Neural cell (in vitro differentiated cells): ENCODE data around the gene TMEM121B. TPM values are rescaled to one million over a fixed set of nuclear protein-coding genes. Genes with fewer than 3 reads are reported as not detected.

Experiments used
- H2AFZ ChIP-seq: fragments of 200-600, 300-800 bp; sonication (generic), shearing (Covaris generic); 2 replicates; pipeline ENCODE4 v1.6.0; 2014; ENCODE audit warnings: low read depth, mild to moderate bottlenecking, antibody characterized with exemption, low read length, moderate library complexity
- H3F3A ChIP-seq: fragments of 200-600 bp; shearing (Covaris generic); 2 replicates; pipeline ENCODE4 v1.6.1; 2016; ENCODE audit warnings: mild to moderate bottlenecking, moderate library complexity, mixed read lengths, antibody characterized with exemption, low read length; ENCODE audit not compliant: insufficient read depth, poor library complexity, severe bottlenecking
- H3K27ac ChIP-seq: fragments of 200-600, 300-800 bp; sonication (generic), shearing (Covaris generic); 2 replicates; pipeline ENCODE4 v1.5.1; 2014; ENCODE audit warnings: mild to moderate bottlenecking, low read length, moderate library complexity
- H3K27me3 ChIP-seq: fragments of 300-800, 200-600 bp; sonication (generic), shearing (Covaris generic); 2 replicates; pipeline ENCODE4 v1.6.0; 2014; ENCODE audit warnings: mild to moderate bottlenecking, low read depth, low read length, moderate library complexity; ENCODE audit not compliant: insufficient read depth
- H3K36me3 ChIP-seq: fragments of 300-800, 200-600 bp; sonication (generic), shearing (Covaris generic); 2 replicates; pipeline ENCODE4 v1.5.1; 2014; ENCODE audit warnings: mild to moderate bottlenecking, antibody characterized with exemption, low read length, moderate library complexity; ENCODE audit not compliant: insufficient read depth
- H3K4me2 ChIP-seq: fragments of 300-800, 200-600 bp; sonication (generic), shearing (Covaris generic); 2 replicates; pipeline ENCODE4 v1.6.0; 2014; ENCODE audit warnings: mild to moderate bottlenecking, low read length
- H3K4me3 ChIP-seq: fragments of 300-800, 200-600 bp; sonication (generic), shearing (Covaris generic); 2 replicates; pipeline ENCODE4 v1.5.1; 2014; ENCODE audit warnings: mild to moderate bottlenecking, low read length, moderate library complexity
- H3K79me2 ChIP-seq: fragments of 200-600 bp; shearing (Covaris generic); replicated peaks from 2 replicates; pipeline ENCODE4 v1.6.0; 2014; ENCODE audit warnings: mild to moderate bottlenecking, low read length, moderate library complexity; ENCODE audit not compliant: insufficient read depth
- H3K9ac ChIP-seq: fragments of 300-800, 200-600 bp; sonication (generic), shearing (Covaris generic); 2 replicates; pipeline ENCODE4 v1.6.1; 2016; ENCODE audit warnings: mild to moderate bottlenecking, low read length, mixed read lengths
- H3K9me2 ChIP-seq: fragments of 200-600 bp; shearing (Covaris generic); 2 replicates; pipeline ENCODE4 v1.6.1; 2016; ENCODE audit warnings: mild to moderate bottlenecking, low read length, mixed read lengths; ENCODE audit not compliant: insufficient read depth
- H3K9me3 ChIP-seq: fragments of 200-600, 300-800 bp; sonication (generic), shearing (Covaris generic); 2 replicates; pipeline ENCODE4 v1.6.1; 2016; ENCODE audit warnings: mild to moderate bottlenecking, mixed run types, low read length, moderate library complexity, mixed read lengths
- H4K20me1 ChIP-seq: fragments of 200-600 bp; shearing (Covaris generic); 2 replicates; pipeline ENCODE4 v1.6.1; 2016; ENCODE audit warnings: mild to moderate bottlenecking, mixed run types; ENCODE audit not compliant: insufficient read depth
- EP300 ChIP-seq: fragments of 450-650 bp; conservative IDR thresholded peaks from 2 replicates; pipeline ENCODE4 v1.6.1; 2014; ENCODE audit warnings: antibody characterized with exemption, mild to moderate bottlenecking, moderate library complexity; ENCODE audit not compliant: poor library complexity, severe bottlenecking
- EZH2 ChIP-seq: fragments of 200-600, 300-800 bp; shearing (Covaris generic), sonication (generic); IDR thresholded peaks from 2 replicates; pipeline ENCODE4 v1.6.1; 2014; ENCODE audit warnings: antibody characterized with exemption, low read length, borderline replicate concordance, mild to moderate bottlenecking; ENCODE audit not compliant: insufficient read depth, poor library complexity, severe bottlenecking
- MXI1 ChIP-seq: fragments of 450-650 bp; conservative IDR thresholded peaks from 2 replicates; pipeline ENCODE4 v1.6.1; 2014; ENCODE audit warnings: antibody characterized with exemption, mild to moderate bottlenecking; ENCODE audit not compliant: poor library complexity, severe bottlenecking
- POLR2AphosphoS5 ChIP-seq: IDR thresholded peaks from 2 replicates; pipeline ENCODE4 v1.6.1; 2012
- RAD21 ChIP-seq: fragments of 450-650 bp; conservative IDR thresholded peaks from 2 replicates; pipeline ENCODE4 v1.6.1; 2014; ENCODE audit warnings: antibody characterized with exemption, mild to moderate bottlenecking, moderate library complexity
- REST ChIP-seq: IDR thresholded peaks from 2 replicates; pipeline ENCODE4 v1.6.1; 2012; ENCODE audit warnings: borderline replicate concordance
- SMC3 ChIP-seq: fragments of 450-650 bp; conservative IDR thresholded peaks from 2 replicates; pipeline ENCODE4 v1.6.1; 2014; ENCODE audit warnings: antibody characterized with exemption, mild to moderate bottlenecking, moderate library complexity; ENCODE audit not compliant: poor library complexity
- TAF1 ChIP-seq: IDR thresholded peaks from 2 replicates; pipeline ENCODE4 v1.6.1; 2012; ENCODE audit warnings: low read depth
- polyA plus RNA-seq: library from polyadenylated mRNA; depleted of rRNA; stranded (reverse); fragments of >200 nt; gene quantifications from 2 replicates; pipeline ENCODE4 v1.2.3, GENCODE V29; 2014
- TF ChIP-seq, protein P1 (sequence below): fragments of 450-650 bp; IDR thresholded peaks from 2 replicates; pipeline ENCODE4 v1.5.1; 2014; ENCODE audit warnings: antibody characterized with exemption, mild to moderate bottlenecking, moderate library complexity; ENCODE audit not compliant: poor library complexity, severe bottlenecking

TMEM121B gene
- polyA plus RNA-seq, 1 donor from 2014 or later = 15.8 TPM

DNA sequence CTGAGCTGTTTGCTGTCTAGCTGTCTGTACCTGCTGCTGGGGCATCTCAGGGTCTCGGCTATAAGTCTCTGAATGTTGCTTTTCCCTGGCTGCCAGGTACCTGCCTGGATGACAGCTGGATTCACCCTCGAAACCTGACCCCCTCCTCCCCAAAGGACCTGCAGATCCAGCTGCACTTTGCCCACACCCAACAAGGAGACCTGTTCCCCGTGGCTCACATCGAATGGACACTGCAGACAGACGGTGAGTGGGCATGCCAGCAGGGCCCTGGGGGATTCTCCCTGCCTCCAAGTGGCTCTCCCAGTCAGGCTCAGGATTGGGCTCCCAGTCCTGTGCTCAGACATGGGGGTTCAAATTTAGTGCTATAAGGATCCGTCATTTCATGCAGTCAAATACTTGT, 23.5 kb downstream of the TMEM121B start:
- Histone ChIP-seq H3K4me2 (no peak overlapping the region), H3K36me3 (no peaks in the 10 kb centered on the region), H2AFZ (no peak overlapping the region), H3K9me2 (no peaks in the 10 kb centered on the region), H4K20me1 (no peaks in the 10 kb centered on the region), H3K4me3 (no peak overlapping the region), H3F3A (no peaks in the 10 kb centered on the region), H3K79me2 (no peaks in the 10 kb centered on the region), H3K9ac (no peak overlapping the region), H3K27ac (no peak overlapping the region), H3K27me3 (no peaks in the 10 kb centered on the region), H3K9me3 (no peaks in the 10 kb centered on the region)
- TF ChIP-seq REST = no peak
- no peak for TF ChIP-seq MXI1
- TF ChIP-seq POLR2AphosphoS5 = no peak

GRCh38 chr22:17097062-17097461, 24.1 kb downstream of the TMEM121B start:
- Histone ChIP-seq H3K9me2 (no peaks in the 10 kb centered on the region), H3K36me3 (no peaks in the 10 kb centered on the region), H3F3A (no peaks in the 10 kb centered on the region), H4K20me1 (no peaks in the 10 kb centered on the region), H3K27ac (no peak overlapping the region), H3K4me3 (peak overlapping the region; percentile 16), H3K9me3 (no peaks in the 10 kb centered on the region), H3K9ac (no peak overlapping the region), H3K79me2 (no peaks in the 10 kb centered on the region), H2AFZ (no peak overlapping the region), H3K27me3 (no peaks in the 10 kb centered on the region), H3K4me2 (no peak overlapping the region)
- TF ChIP-seq, protein P1, sequence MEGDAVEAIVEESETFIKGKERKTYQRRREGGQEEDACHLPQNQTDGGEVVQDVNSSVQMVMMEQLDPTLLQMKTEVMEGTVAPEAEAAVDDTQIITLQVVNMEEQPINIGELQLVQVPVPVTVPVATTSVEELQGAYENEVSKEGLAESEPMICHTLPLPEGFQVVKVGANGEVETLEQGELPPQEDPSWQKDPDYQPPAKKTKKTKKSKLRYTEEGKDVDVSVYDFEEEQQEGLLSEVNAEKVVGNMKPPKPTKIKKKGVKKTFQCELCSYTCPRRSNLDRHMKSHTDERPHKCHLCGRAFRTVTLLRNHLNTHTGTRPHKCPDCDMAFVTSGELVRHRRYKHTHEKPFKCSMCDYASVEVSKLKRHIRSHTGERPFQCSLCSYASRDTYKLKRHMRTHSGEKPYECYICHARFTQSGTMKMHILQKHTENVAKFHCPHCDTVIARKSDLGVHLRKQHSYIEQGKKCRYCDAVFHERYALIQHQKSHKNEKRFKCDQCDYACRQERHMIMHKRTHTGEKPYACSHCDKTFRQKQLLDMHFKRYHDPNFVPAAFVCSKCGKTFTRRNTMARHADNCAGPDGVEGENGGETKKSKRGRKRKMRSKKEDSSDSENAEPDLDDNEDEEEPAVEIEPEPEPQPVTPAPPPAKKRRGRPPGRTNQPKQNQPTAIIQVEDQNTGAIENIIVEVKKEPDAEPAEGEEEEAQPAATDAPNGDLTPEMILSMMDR = no peak
- no peak for TF ChIP-seq TAF1
- no peak for TF ChIP-seq MXI1
- TF ChIP-seq POLR2AphosphoS5 = peak; percentile 56
- TF ChIP-seq RAD21 = no peak
- TF ChIP-seq REST = no peak
- no peak for TF ChIP-seq SMC3
- no peak for TF ChIP-seq EZH2
- TF ChIP-seq EP300 = peak; percentile 22
